ENCODE data around the gene AKAP7.
A peak's percentile ranks its signal among the peaks of the same experiment; 100 is the strongest.

Gene AKAP7

GRCh38 chr6:131115651-131116050, 19.6 kb upstream of the AKAP7 start:
- H3K4me2 ChIP-seq (ENCODE audit: low read length), result no peak overlapping the region
- no peak for TF ChIP-seq CTCF (IDR thresholded peaks at IDR 0.05)

GRCh38 chr6:131116321-131116720, 18.9 kb upstream of the AKAP7 start:
- no peaks in the 10 kb centered on the region for H3K79me2 ChIP-seq

More at GRCh38 chr6:131115651-131116050, 19.6 kb upstream of the AKAP7 start:
- Histone ChIP-seq H2AFZ (peak overlapping the region; percentile 7), H3K27ac (no peak overlapping the region), H3K36me3 (ENCODE audit: control insufficient read depth, insufficient read depth, low read length) (no peaks in the 10 kb centered on the region), H3K79me2 (no peaks in the 10 kb centered on the region), H3K4me1 (no peaks in the 10 kb centered on the region), H3K4me3 (ENCODE audit: low read depth, low read length) (no peak overlapping the region), H3K9me3 (ENCODE audit: control insufficient read depth, low read length) (no peaks in the 10 kb centered on the region), H3K27me3 (ENCODE audit: control insufficient read depth, insufficient read depth, low read length) (no peaks in the 10 kb centered on the region), H3K9ac (no peak overlapping the region)

GRCh38 chr6:131116755-131117360, 18.4 kb upstream of the AKAP7 start:
- no peaks in the 10 kb centered on the region for H3K27me3 ChIP-seq (ENCODE audit: control insufficient read depth, insufficient read depth, low read length)
- no peak overlapping the region for H3K4me3 ChIP-seq (ENCODE audit: low read depth, low read length)
- no peak overlapping the region for H3K9ac ChIP-seq
- H3K4me1 ChIP-seq, result no peaks in the 10 kb centered on the region
- H3K4me2 ChIP-seq (ENCODE audit: low read length), result no peak overlapping the region
- H3K36me3 ChIP-seq (ENCODE audit: control insufficient read depth, insufficient read depth, low read length), result no peaks in the 10 kb centered on the region
- no peaks in the 10 kb centered on the region for H3K79me2 ChIP-seq
- TF ChIP-seq CTCF (IDR thresholded peaks at IDR 0.05), result peak; percentile 54
- no peak overlapping the region for H3K27ac ChIP-seq
- H2AFZ ChIP-seq, result no peak overlapping the region
- no peaks in the 10 kb centered on the region for H3K9me3 ChIP-seq (ENCODE audit: control insufficient read depth, low read length)

More at GRCh38 chr6:131116321-131116720, 18.9 kb upstream of the AKAP7 start:
- Histone ChIP-seq H3K36me3 (ENCODE audit: control insufficient read depth, insufficient read depth, low read length) (no peaks in the 10 kb centered on the region), H2AFZ (peak overlapping the region; percentile 7), H3K4me1 (no peaks in the 10 kb centered on the region), H3K27ac (no peak overlapping the region), H3K4me3 (ENCODE audit: low read depth, low read length) (no peak overlapping the region), H3K4me2 (ENCODE audit: low read length) (no peak overlapping the region), H3K27me3 (ENCODE audit: control insufficient read depth, insufficient read depth, low read length) (no peaks in the 10 kb centered on the region), H3K9me3 (ENCODE audit: control insufficient read depth, low read length) (no peaks in the 10 kb centered on the region), H3K9ac (no peak overlapping the region)
- TF ChIP-seq CTCF (IDR thresholded peaks at IDR 0.05), result no peak

GRCh38 chr6:131117878-131118277, 17.4 kb upstream of the AKAP7 start:
- no peaks in the 10 kb centered on the region for H3K36me3 ChIP-seq (ENCODE audit: control insufficient read depth, insufficient read depth, low read length)
- no peak overlapping the region for H3K4me2 ChIP-seq (ENCODE audit: low read length)
- H3K27me3 ChIP-seq (ENCODE audit: control insufficient read depth, insufficient read depth, low read length), result no peaks in the 10 kb centered on the region
- no peak overlapping the region for H3K4me3 ChIP-seq (ENCODE audit: low read depth, low read length)
- no peaks in the 10 kb centered on the region for H3K4me1 ChIP-seq
- no peak for TF ChIP-seq CTCF (IDR thresholded peaks at IDR 0.05)
- H3K79me2 ChIP-seq, result no peaks in the 10 kb centered on the region
- no peak overlapping the region for H2AFZ ChIP-seq
- no peak overlapping the region for H3K27ac ChIP-seq
- no peaks in the 10 kb centered on the region for H3K9me3 ChIP-seq (ENCODE audit: control insufficient read depth, low read length)
- no peak overlapping the region for H3K9ac ChIP-seq

- Histone ChIP-seq H3K4me2 (ENCODE audit: low read length) (no peak overlapping the region), H3K4me3 (ENCODE audit: low read depth, low read length) (no peak overlapping the region), H3K36me3 (ENCODE audit: control insufficient read depth, insufficient read depth, low read length) (no peaks in the 10 kb centered on the region), H3K9me3 (ENCODE audit: control insufficient read depth, low read length) (no peaks in the 10 kb centered on the region), H3K79me2 (no peaks in the 10 kb centered on the region), H3K27ac (no peak overlapping the region), H3K9ac (no peak overlapping the region), H3K4me1 (no peaks in the 10 kb centered on the region), H2AFZ (no peak overlapping the region), H3K27me3 (ENCODE audit: control insufficient read depth, insufficient read depth, low read length) (no peaks in the 10 kb centered on the region)
- TF ChIP-seq CTCF (IDR thresholded peaks at IDR 0.05), result no peak
Measured at GRCh38 chr6:131122007-131122406, 13.3 kb upstream of the AKAP7 start.

Measured in parathyroid adenoma (tissue), 2 donors.